H1 (cell line): ENCODE measurements around the gene BOK. TPM values are rescaled to one million over a fixed set of nuclear protein-coding genes. Genes with fewer than 3 reads are reported as not detected.

Source experiments
- CTCF ChIA-PET: fragments of 300-600 bp; sonication (Branson Sonifier 250); formaldehyde crosslinking; loops from one replicate; lab custom pipeline; 2021; ENCODE audit not compliant: partially characterized antibody; lab: Charles Lee
- POLR2A ChIA-PET: fragments of 300-600 bp; sonication (Branson Sonifier 250); formaldehyde crosslinking; loops from one replicate; lab custom pipeline; 2021; ENCODE audit warnings: inconsistent platforms; ENCODE audit not compliant: partially characterized antibody; lab: Charles Lee
- DNase-seq, 2 experiments: peaks; one replicate each; pipeline versions ENCODE4 v3.0.0 to v3.0.0-alpha.2; 2010 to 2022; ENCODE audit warnings: low spot score in 2 of 2, low read depth in 1 of 2, mixed read lengths in 1 of 2
- FAIRE-seq: peaks from 2 replicates; lab custom pipeline; 2011; peaks lifted over from hg19 to GRCh38; lab: Jason Lieb, UNC
- H2AFZ ChIP-seq: 2 replicates; pipeline ENCODE4 v1.8.1; 2012; ENCODE audit warnings: low read length, inconsistent platforms
- H2AK5ac ChIP-seq: 2 replicates; pipeline ENCODE4 v1.6.1; 2013; ENCODE audit warnings: low read depth, low read length
- H2BK120ac ChIP-seq: replicated peaks from 2 replicates; pipeline ENCODE3; 2013; ENCODE audit warnings: low read depth, low read length, inconsistent platforms
- H2BK12ac ChIP-seq: 2 replicates; pipeline ENCODE4 v1.6.1; 2013; ENCODE audit warnings: low read depth, low read length
- H2BK15ac ChIP-seq: 2 replicates; pipeline ENCODE4 v1.6.1; 2013; ENCODE audit warnings: low read length
- H2BK20ac ChIP-seq: 2 replicates; pipeline ENCODE4 v1.6.1; 2013; ENCODE audit warnings: low read length
- H2BK5ac ChIP-seq: 2 replicates; pipeline ENCODE4 v1.6.1; 2013; ENCODE audit warnings: low read depth, low read length
- H3K14ac ChIP-seq: 2 replicates; pipeline ENCODE4 v1.6.1; 2013; ENCODE audit warnings: inconsistent platforms; ENCODE audit not compliant: insufficient read length
- H3K18ac ChIP-seq: 2 replicates; pipeline ENCODE4 v1.6.1; 2013; ENCODE audit warnings: low read length; ENCODE audit errors: extremely low read depth
- H3K23ac ChIP-seq: 2 replicates; pipeline ENCODE4 v1.6.1; 2013; ENCODE audit warnings: inconsistent platforms; ENCODE audit not compliant: insufficient read length
- H3K23me2 ChIP-seq: 2 replicates; pipeline ENCODE4 v1.6.1; 2013; ENCODE audit warnings: low read depth, low read length
- H3K27ac ChIP-seq: 2 replicates; pipeline ENCODE4 v1.6.1; 2011; ENCODE audit warnings: low read depth, low read length, inconsistent platforms
- H3K27me3 ChIP-seq, 4 experiments: replicated peaks in 1 of 4; 1 replicate in 1 of 4; 2 replicates in 3 of 4; pipeline versions ENCODE4 v1.6.1 to v1.8.1; 2011 to 2013; ENCODE audit warnings: low read length in 3 of 4, mild to moderate bottlenecking in 3 of 4, inconsistent platforms in 2 of 4, mixed read lengths in 2 of 4, moderate library complexity in 1 of 4; ENCODE audit not compliant: control insufficient read depth in 3 of 4, insufficient read depth in 3 of 4; ENCODE audit errors: extremely low read depth in 1 of 4
- H3K36me3 ChIP-seq, 4 experiments: 2 replicates each; pipeline versions ENCODE4 v1.6.1 to v1.8.1; 2011 to 2013; ENCODE audit warnings: mild to moderate bottlenecking in 4 of 4, low read length in 3 of 4, moderate library complexity in 2 of 4, control low read depth in 1 of 4, inconsistent platforms in 1 of 4; ENCODE audit not compliant: insufficient read depth in 4 of 4, control insufficient read depth in 2 of 4
- H3K4ac ChIP-seq: replicated peaks from 2 replicates; pipeline ENCODE3; 2013; ENCODE audit warnings: low read length, low read depth, mixed read lengths, inconsistent platforms; ENCODE audit not compliant: insufficient read length
- H3K4me1 ChIP-seq, 4 experiments: replicated peaks in 1 of 4; 1 replicate in 1 of 4; 2 replicates in 3 of 4; pipeline versions ENCODE4 v1.6.1 to v1.8.1; 2011 to 2013; ENCODE audit warnings: low read length in 3 of 4, inconsistent platforms in 2 of 4, mixed read lengths in 1 of 4; ENCODE audit not compliant: insufficient read depth in 4 of 4, control insufficient read depth in 3 of 4
- H3K4me2 ChIP-seq, 2 experiments: 2 replicates each; pipeline versions ENCODE4 v1.6.1 to v1.8.1; 2011 to 2013; ENCODE audit warnings: low read depth in 2 of 2, low read length in 2 of 2, control low read depth in 1 of 2, inconsistent platforms in 1 of 2, mild to moderate bottlenecking in 1 of 2; ENCODE audit not compliant: insufficient read depth in 1 of 2
- H3K4me3 ChIP-seq, 4 experiments: fragments of 200-600, 300-600 bp in 1 of 4; sonication (generic), shearing (Covaris generic), sonication (Bioruptor Twin) in 1 of 4; 2 replicates each; pipeline versions ENCODE4 v1.5.1 to v1.8.1; 2011 to 2016; ENCODE audit warnings: low read length in 4 of 4, low read depth in 3 of 4, control low read depth in 2 of 4, inconsistent platforms in 2 of 4, mild to moderate bottlenecking in 2 of 4, mixed read lengths in 1 of 4, moderate library complexity in 1 of 4; ENCODE audit not compliant: insufficient read depth in 2 of 4; ENCODE audit errors: extremely low read depth in 1 of 4
- H3K56ac ChIP-seq: replicated peaks from 2 replicates; pipeline ENCODE3; 2013; ENCODE audit warnings: low read depth, mild to moderate bottlenecking, mixed read lengths, low read length, inconsistent platforms; ENCODE audit not compliant: insufficient read length
- H3K79me1 ChIP-seq: 2 replicates; pipeline ENCODE4 v1.6.1; 2013; ENCODE audit warnings: low read depth, low read length, control low read depth
- H3K79me2 ChIP-seq, 2 experiments: 2 replicates each; pipeline versions ENCODE4 v1.6.1 to v1.8.1; 2012 to 2013; ENCODE audit warnings: low read length in 2 of 2, mild to moderate bottlenecking in 2 of 2, inconsistent platforms in 1 of 2; ENCODE audit not compliant: insufficient read depth in 2 of 2, control insufficient read depth in 1 of 2
- H3K9ac ChIP-seq, 4 experiments: replicated peaks in 1 of 4; 1 replicate in 1 of 4; 2 replicates in 3 of 4; pipeline versions ENCODE4 v1.6.1 to v1.8.1; 2011 to 2013; ENCODE audit warnings: low read depth in 3 of 4, low read length in 3 of 4, control low read depth in 2 of 4, mild to moderate bottlenecking in 2 of 4, moderate library complexity in 2 of 4, inconsistent platforms in 1 of 4; ENCODE audit errors: extremely low read depth in 1 of 4
- H3K9me3 ChIP-seq, 2 experiments: 2 replicates each; pipeline versions ENCODE4 v1.6.1 to v1.8.1; 2012 to 2013; ENCODE audit warnings: mild to moderate bottlenecking in 2 of 2, moderate library complexity in 2 of 2, control low read depth in 1 of 2, inconsistent platforms in 1 of 2, low read depth in 1 of 2, low read length in 1 of 2, mixed read lengths in 1 of 2; ENCODE audit not compliant: insufficient read depth in 2 of 2
- H4K20me1 ChIP-seq, 2 experiments: replicated peaks in 1 of 2; 2 replicates each; pipeline versions ENCODE3 to v1.8.1; 2011 to 2013; ENCODE audit warnings: inconsistent platforms in 2 of 2, low read length in 2 of 2, mild to moderate bottlenecking in 1 of 2; ENCODE audit not compliant: insufficient read depth in 2 of 2, control insufficient read depth in 1 of 2
- H4K5ac ChIP-seq: 2 replicates; pipeline ENCODE4 v1.6.1; 2013; ENCODE audit warnings: low read length, low read depth, mixed read lengths, inconsistent platforms; ENCODE audit not compliant: insufficient read length
- H4K8ac ChIP-seq: 2 replicates; pipeline ENCODE4 v1.8.0; 2013; ENCODE audit warnings: mild to moderate bottlenecking, moderate library complexity, low read length, inconsistent platforms; ENCODE audit not compliant: insufficient read depth; ENCODE audit errors: extremely low read depth
- H4K91ac ChIP-seq: replicated peaks from 2 replicates; pipeline ENCODE3; 2013; ENCODE audit warnings: low read length, mixed read lengths, inconsistent platforms; ENCODE audit not compliant: insufficient read length
- BRCA1 ChIP-seq: IDR thresholded peaks from 2 replicates; pipeline ENCODE4 v1.6.1; 2012; ENCODE audit warnings: low read depth, low read length, improper control_type of control experiment
- CHD2 ChIP-seq: IDR thresholded peaks from 2 replicates; pipeline ENCODE4 v1.6.1; 2012; ENCODE audit warnings: low read length, improper control_type of control experiment
- GTF2F1 ChIP-seq: IDR thresholded peaks from 2 replicates; pipeline ENCODE4 v1.6.1; 2012; ENCODE audit warnings: low read depth, low read length, improper control_type of control experiment, borderline replicate concordance
- HDAC6 ChIP-seq: IDR thresholded peaks from one replicate; pipeline ENCODE4 v1.7.1; 2012; ENCODE audit warnings: low read depth, mild to moderate bottlenecking, inconsistent platforms, low read length, moderate library complexity
- RAD21 ChIP-seq, 2 experiments: IDR thresholded peaks in 1 of 2; conservative IDR thresholded peaks in 1 of 2; 2 replicates each; pipeline ENCODE4 v1.6.1; 2011; ENCODE audit warnings: low read depth in 2 of 2, low read length in 2 of 2, improper control_type of control experiment in 1 of 2, inconsistent platforms in 1 of 2, mild to moderate bottlenecking in 1 of 2, moderate library complexity in 1 of 2
- SAP30 ChIP-seq: fragments of 300-600 bp; sonication (generic); IDR thresholded peaks from 2 replicates; pipeline ENCODE4 v1.7.1; 2012; ENCODE audit warnings: low read length, moderate library complexity, mild to moderate bottlenecking, inconsistent platforms; ENCODE audit not compliant: insufficient read depth, insufficient replicate concordance
- TAF1 ChIP-seq: IDR thresholded peaks from 2 replicates; pipeline ENCODE4 v1.6.1; 2011; ENCODE audit warnings: mild to moderate bottlenecking, low read depth, low read length
- TBP ChIP-seq: IDR thresholded peaks from 2 replicates; pipeline ENCODE4 v1.6.1; 2011; ENCODE audit warnings: low read depth, low read length, improper control_type of control experiment
- WGBS, 2 experiments: shearing (Covaris generic) in 1 of 2; methylation state at CpG; one replicate each; pipeline versions ENCODE4 v1.1.6 to v1.1.7; 2013 to 2015; ENCODE audit warnings: low lambda C conversion rate in 2 of 2, mixed read lengths in 2 of 2, inconsistent platforms in 1 of 2, low coverage in 1 of 2, missing lambda C conversion rate in 1 of 2; ENCODE audit not compliant: insufficient replicate concordance in 2 of 2, insufficient coverage in 1 of 2, insufficient read length in 1 of 2; ENCODE audit errors: extremely low coverage in 1 of 2, missing lambda C conversion rate in 1 of 2; 5-methylcytosine and 5-hydroxymethylcytosine counted together
- polyA plus RNA-seq, 7 experiments: library from polyadenylated mRNA; depleted of rRNA in 3 of 7; stranded (reverse) in 5 of 7; unstranded in 2 of 7; fragments of >200 nt in 5 of 7; fragments of 200-250 nt in 2 of 7; gene quantifications; 1 replicate in 5 of 7; 2 replicates in 1 of 7; 4 replicates in 1 of 7; pipeline versions ENCODE4 v1.2.1 to v1.2.3, GENCODE V29; 2011 to 2013; ENCODE audit warnings: missing spikeins in 2 of 7, mixed read lengths in 2 of 7
- total RNA-seq: library from RNA; stranded (reverse); fragmentation: NEBNext Ultra II Directional; extraction: Animal tissue kit (Norgen Biotek cat#: 25700); gene quantifications from 2 replicates; pipeline ENCODE4 v1.2.1, GENCODE V29; 2021

The BOK gene
- total and polyA plus RNA-seq, 2 of the 8 experiments (the other 6 are each of a cell fraction or from before 2014, with no cell fraction given), result 33.7 to 37.6 TPM

DNA sequence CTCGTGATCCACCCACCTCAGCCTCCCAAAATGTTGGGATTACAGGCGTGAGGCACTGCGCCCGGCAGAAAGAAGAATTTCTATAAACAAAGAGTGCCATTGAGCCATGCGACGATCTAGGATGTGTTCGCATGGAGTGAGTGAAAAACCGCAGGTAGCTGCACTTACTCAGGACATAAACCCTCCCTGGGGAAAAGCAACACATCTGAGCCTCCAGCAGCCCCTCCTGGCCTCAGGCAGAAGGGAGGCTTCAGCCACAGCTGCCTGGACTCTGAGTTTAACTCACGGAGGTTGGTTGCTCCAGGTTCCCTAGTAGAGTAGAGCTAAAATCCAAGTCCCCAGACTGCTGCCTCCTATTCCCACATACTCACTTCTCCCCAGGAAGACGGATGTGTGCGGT is 38.9 kb upstream of the BOK start:
- CTCF ChIA-PET, result interaction anchor here (1.0 to 1.6 kb wide), 2 partner anchors 35 to 68 kb away, joined by 3 to 4 read pairs; no protein-coding TSS in a partner anchor
- TF ChIP-seq SAP30 (no peak), HDAC6 (no peak), GTF2F1 (no peak), CHD2 (no peak), TBP (no peak), TAF1 (no peak), BRCA1 (no peak), RAD21 (IDR thresholded peaks at IDR 0.05 in 1 of 2, conservative IDR thresholded peaks at IDR 0.05 in 1 of 2; ENCODE audit: low read depth in 2 of 2, low read length in 2 of 2) (peak in 1 of 2 experiments; percentile 9; a peak in 1 of 4 replicates)
- H3K9me3 ChIP-seq, result peaks cover 0 to 4% of the 10 kb centered on the region in 2 experiments; a peak in 1 of 4 replicates
- no peaks in the 10 kb centered on the region; a peak in 1 of 8 replicates for H3K36me3 ChIP-seq
- DNase-seq (no peak), FAIRE-seq (no peak)
- no peak overlapping the region for H2BK120ac ChIP-seq
- H3K4me2 ChIP-seq, result no peak overlapping the region
- no peaks in the 10 kb centered on the region for H3K79me1 ChIP-seq
- peaks cover 0 to 10% of the 10 kb centered on the region in 2 experiments for H4K20me1 ChIP-seq
- H2AFZ ChIP-seq, result no peak overlapping the region
- H3K4me3 ChIP-seq, result no peak overlapping the region
- H3K79me2 ChIP-seq, result no peaks in the 10 kb centered on the region
- peaks cover 0 to 4% (median 0%) of the 10 kb centered on the region in 4 experiments; a peak in 2 of 7 replicates for H3K27me3 ChIP-seq
- POLR2A ChIA-PET, result no interaction called here
- no peak overlapping the region for H3K23ac ChIP-seq
- H2BK12ac ChIP-seq, result no peak overlapping the region
- no peak overlapping the region for H3K27ac ChIP-seq
- H2BK20ac ChIP-seq, result no peak overlapping the region
- no peak overlapping the region for H4K5ac ChIP-seq
- no peak overlapping the region for H3K9ac ChIP-seq
- no peak overlapping the region for H2BK5ac ChIP-seq
- H3K4ac ChIP-seq, result no peak overlapping the region
- no peak overlapping the region for H3K56ac ChIP-seq
- H4K91ac ChIP-seq, result no peak overlapping the region
- no peak overlapping the region for H2BK15ac ChIP-seq
- H2AK5ac ChIP-seq, result no peak overlapping the region
- no peaks in the 10 kb centered on the region for H3K4me1 ChIP-seq
- peaks cover 15% of the 10 kb centered on the region for H3K23me2 ChIP-seq
- H3K18ac ChIP-seq, result no peak overlapping the region
- no peak overlapping the region for H3K14ac ChIP-seq
- no peak overlapping the region for H4K8ac ChIP-seq
- WGBS, 2 experiments, result 87% methylated on average over 11 of the region's 11 CpGs; no CpG with 5 or more reads in 1 of the 2 experiments
